ENCODE results near the gene CDK8.

Gene CDK8

DNA sequence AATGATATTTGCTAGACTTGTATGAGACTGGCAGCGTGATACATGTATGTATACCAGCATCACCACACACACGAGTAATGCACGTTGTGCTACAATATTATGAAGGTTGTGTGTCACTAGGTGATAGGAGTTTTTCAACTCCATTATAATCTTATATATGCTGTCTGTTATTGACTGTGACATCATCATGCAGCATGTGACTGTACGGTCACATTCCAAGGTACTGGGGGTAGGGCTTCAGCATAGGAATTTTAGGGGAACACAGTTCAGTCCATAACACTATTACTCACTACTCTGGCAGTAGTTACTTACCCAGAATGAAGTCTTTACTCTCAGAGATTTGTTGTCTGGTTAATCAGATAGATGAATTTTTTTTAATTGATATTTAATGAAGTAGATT lies 91.1 kb downstream of the CDK8 start:
- no peak for ATAC-seq
- TF ChIP-seq PATZ1 (CRISPR knock-in tag; IDR thresholded peaks at IDR 0.05; ENCODE audit: borderline replicate concordance) = no peak
- no peak for TF ChIP-seq TCF4 (CRISPR knock-in tag; IDR thresholded peaks at IDR 0.05; ENCODE audit: borderline replicate concordance)
- no peak for TF ChIP-seq ZNF565 (CRISPR knock-in tag; conservative IDR thresholded peaks at IDR 0.05; ENCODE audit: low read depth)
- TF ChIP-seq ZC3H10 (CRISPR knock-in tag; IDR thresholded peaks at IDR 0.05) = no peak
- no peak for TF ChIP-seq RARB (CRISPR knock-in tag; IDR thresholded peaks at IDR 0.05)
- no peak for TF ChIP-seq ZNF70 (CRISPR knock-in tag; IDR thresholded peaks at IDR 0.05)
- no peak for TF ChIP-seq POU6F1 (CRISPR knock-in tag; IDR thresholded peaks at IDR 0.05; ENCODE audit: borderline replicate concordance, low read depth)
- TF ChIP-seq BACH2 (CRISPR knock-in tag; IDR thresholded peaks at IDR 0.05; ENCODE audit: borderline replicate concordance) = no peak
- TF ChIP-seq ESRRG (CRISPR knock-in tag; IDR thresholded peaks at IDR 0.05) = no peak
- no peak for TF ChIP-seq TOX (CRISPR knock-in tag; IDR thresholded peaks at IDR 0.05; ENCODE audit: borderline replicate concordance)
- no peak for TF ChIP-seq ARNTL (CRISPR knock-in tag; IDR thresholded peaks at IDR 0.05; ENCODE audit: borderline replicate concordance, low read depth)
- no peak for TF ChIP-seq ZFP30 (CRISPR knock-in tag; IDR thresholded peaks at IDR 0.05)
- TF ChIP-seq CSRNP3 (CRISPR knock-in tag; IDR thresholded peaks at IDR 0.05) = no peak

DNA sequence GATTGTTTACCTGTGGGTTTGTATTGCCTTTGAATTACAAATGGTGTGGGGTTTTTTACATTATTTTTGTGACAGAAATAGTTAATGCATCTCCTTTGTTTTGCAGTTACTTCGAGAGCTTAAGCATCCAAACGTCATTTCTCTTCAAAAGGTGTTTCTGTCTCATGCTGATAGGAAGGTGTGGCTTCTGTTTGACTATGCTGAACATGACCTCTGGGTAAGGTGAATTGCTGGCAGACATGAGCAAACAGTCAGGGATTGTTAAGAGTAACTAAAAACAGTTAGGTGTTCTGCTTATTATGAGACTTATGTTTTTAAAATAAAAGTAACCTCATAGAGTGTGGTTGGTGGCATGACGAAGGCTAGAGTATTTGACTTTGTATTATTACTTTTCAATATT lies 95.0 kb downstream of the CDK8 start:
- ATAC-seq = no peak
- TF ChIP-seq ZC3H10 (CRISPR knock-in tag; IDR thresholded peaks at IDR 0.05) = no peak
- TF ChIP-seq ISL1 (CRISPR knock-in tag; IDR thresholded peaks at IDR 0.05) = no peak
- no peak for TF ChIP-seq ESRRG (CRISPR knock-in tag; IDR thresholded peaks at IDR 0.05)
- no peak for TF ChIP-seq CSRNP3 (CRISPR knock-in tag; IDR thresholded peaks at IDR 0.05)
- TF ChIP-seq, protein P1, sequence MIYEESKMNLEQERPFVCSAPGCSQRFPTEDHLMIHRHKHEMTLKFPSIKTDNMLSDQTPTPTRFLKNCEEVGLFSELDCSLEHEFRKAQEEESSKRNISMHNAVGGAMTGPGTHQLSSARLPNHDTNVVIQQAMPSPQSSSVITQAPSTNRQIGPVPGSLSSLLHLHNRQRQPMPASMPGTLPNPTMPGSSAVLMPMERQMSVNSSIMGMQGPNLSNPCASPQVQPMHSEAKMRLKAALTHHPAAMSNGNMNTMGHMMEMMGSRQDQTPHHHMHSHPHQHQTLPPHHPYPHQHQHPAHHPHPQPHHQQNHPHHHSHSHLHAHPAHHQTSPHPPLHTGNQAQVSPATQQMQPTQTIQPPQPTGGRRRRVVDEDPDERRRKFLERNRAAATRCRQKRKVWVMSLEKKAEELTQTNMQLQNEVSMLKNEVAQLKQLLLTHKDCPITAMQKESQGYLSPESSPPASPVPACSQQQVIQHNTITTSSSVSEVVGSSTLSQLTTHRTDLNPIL (CRISPR knock-in tag; IDR thresholded peaks at IDR 0.05; ENCODE audit: low read depth) = no peak
- TF ChIP-seq ZFP3 (CRISPR knock-in tag; IDR thresholded peaks at IDR 0.05) = no peak
- TF ChIP-seq ZNF70 (CRISPR knock-in tag; IDR thresholded peaks at IDR 0.05) = no peak
- TF ChIP-seq SNAI2 (CRISPR knock-in tag; IDR thresholded peaks at IDR 0.05) = no peak
- no peak for TF ChIP-seq ZNF565 (CRISPR knock-in tag; conservative IDR thresholded peaks at IDR 0.05; ENCODE audit: low read depth)
- TF ChIP-seq ZNF8 (CRISPR knock-in tag; IDR thresholded peaks at IDR 0.05) = no peak
- TF ChIP-seq RARB (CRISPR knock-in tag; IDR thresholded peaks at IDR 0.05) = no peak

GRCh38 chr13:26362261-26362660 lies 108.3 kb downstream of the CDK8 start:
- no peak for ATAC-seq
- no peak for TF ChIP-seq RARB (CRISPR knock-in tag; IDR thresholded peaks at IDR 0.05)
- TF ChIP-seq POU6F1 (CRISPR knock-in tag; IDR thresholded peaks at IDR 0.05; ENCODE audit: borderline replicate concordance, low read depth) = no peak
- TF ChIP-seq TOX (CRISPR knock-in tag; IDR thresholded peaks at IDR 0.05; ENCODE audit: borderline replicate concordance) = no peak

DNA sequence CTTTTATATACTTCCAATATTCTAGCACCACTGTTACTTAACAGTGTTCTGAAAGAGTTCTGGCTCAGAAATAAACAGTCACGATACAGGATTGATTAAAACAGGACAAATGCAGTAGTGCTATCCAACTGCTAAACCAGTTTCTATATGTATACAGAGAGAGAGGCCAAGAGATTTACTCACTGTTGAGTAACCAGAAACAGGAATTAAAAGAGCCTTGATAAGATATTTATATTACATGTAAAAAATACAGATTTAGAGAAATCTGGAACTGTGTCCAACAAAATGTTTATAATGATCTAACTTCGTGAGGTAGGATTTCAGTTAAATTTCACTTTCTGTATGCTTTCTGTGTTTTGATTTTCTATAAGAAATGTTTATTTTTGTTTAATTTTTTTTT lies 116.6 kb downstream of the CDK8 start:
- no peak for ATAC-seq
- TF ChIP-seq, protein P1 (CRISPR knock-in tag; IDR thresholded peaks at IDR 0.05; ENCODE audit: low read depth) = no peak
- TF ChIP-seq GLIS3 (CRISPR knock-in tag; IDR thresholded peaks at IDR 0.05) (no peak), TCF4 (CRISPR knock-in tag; IDR thresholded peaks at IDR 0.05; ENCODE audit: borderline replicate concordance) (no peak), TOX (CRISPR knock-in tag; IDR thresholded peaks at IDR 0.05; ENCODE audit: borderline replicate concordance) (no peak), ISL1 (CRISPR knock-in tag; IDR thresholded peaks at IDR 0.05) (no peak), PPARA (CRISPR knock-in tag; IDR thresholded peaks at IDR 0.05; ENCODE audit: borderline replicate concordance) (no peak), POU6F1 (CRISPR knock-in tag; IDR thresholded peaks at IDR 0.05; ENCODE audit: borderline replicate concordance, low read depth) (no peak), SNAI2 (CRISPR knock-in tag; IDR thresholded peaks at IDR 0.05) (no peak), ZC3H10 (CRISPR knock-in tag; IDR thresholded peaks at IDR 0.05) (no peak), ZNF8 (CRISPR knock-in tag; IDR thresholded peaks at IDR 0.05) (no peak), RARB (CRISPR knock-in tag; IDR thresholded peaks at IDR 0.05) (no peak), ARNTL (CRISPR knock-in tag; IDR thresholded peaks at IDR 0.05; ENCODE audit: borderline replicate concordance, low read depth) (no peak)

Measured in SK-N-SH treated with all-trans-retinoic acid at 6 μM for 48 hours (cell line).